Measurements from ENCODE around the gene SP5.
A peak's percentile ranks its signal among the peaks of the same experiment; 100 is the strongest.
"Not testable (repeated sequence)": the region's sequence is repeated elsewhere in the genome, so short reads cannot be mapped to it uniquely, and the experiment has no call there.

SP5 gene

GRCh38 chr2:170715062-170715931 is at the start of gene SP5:
Gene SP5 (plus strand): TSS chr2:170715337. CDS start chr2:170715513, 176 bp downstream.
- peak; percentile 66 for DNase-seq

- no peak for DNase-seq
Observed at GRCh38 chr2:170665743-170666142, 49.4 kb upstream of the SP5 start.

GRCh38 chr2:170669909-170670308 is 45.2 kb upstream of the SP5 start:
- DNase-seq, result no peak

- no peak for DNase-seq
Observed at GRCh38 chr2:170670651-170671050, 44.5 kb upstream of the SP5 start.

GRCh38 chr2:170671079-170671478 is 44.1 kb upstream of the SP5 start:
- no peak for DNase-seq

- not testable (repeated sequence) for DNase-seq
Observed at GRCh38 chr2:170674282-170674681, 40.9 kb upstream of the SP5 start.

- no peak for DNase-seq
Observed at GRCh38 chr2:170675701-170676100, 39.4 kb upstream of the SP5 start.

GRCh38 chr2:170679607-170680079 is 35.5 kb upstream of the SP5 start:
- no peak for DNase-seq

- peak; percentile 83 for DNase-seq
Observed at GRCh38 chr2:170680172-170680941, 34.8 kb upstream of the SP5 start.

GRCh38 chr2:170681311-170681710 is 33.8 kb upstream of the SP5 start:
- no peak for DNase-seq

- no peak for DNase-seq
Observed at GRCh38 chr2:170685591-170685990, 29.5 kb upstream of the SP5 start.

GRCh38 chr2:170689481-170689880 is 25.7 kb upstream of the SP5 start:
- DNase-seq, result no peak

GRCh38 chr2:170690640-170691039 is 24.5 kb upstream of the SP5 start:
- no peak for DNase-seq

GRCh38 chr2:170694316-170694715 is 20.8 kb upstream of the SP5 start:
- DNase-seq, result no peak

GRCh38 chr2:170695521-170696410 is 19.4 kb upstream of the SP5 start:
- no peak for DNase-seq

GRCh38 chr2:170696948-170697347 is 18.2 kb upstream of the SP5 start:
- no peak for DNase-seq

GRCh38 chr2:170701011-170701410 is 14.1 kb upstream of the SP5 start:
- DNase-seq, result no peak

GRCh38 chr2:170703776-170704476 is 11.2 kb upstream of the SP5 start:
- DNase-seq, result no peak

GRCh38 chr2:170707821-170708795 is 7.0 kb upstream of the SP5 start:
- no peak for DNase-seq

GRCh38 chr2:170710609-170710979 is 4.5 kb upstream of the SP5 start:
- DNase-seq, result no peak

- no peak for DNase-seq
Observed at GRCh38 chr2:170711196-170711773, 3.9 kb upstream of the SP5 start.
